ENCODE results near the gene FOXP3.

DNA sequence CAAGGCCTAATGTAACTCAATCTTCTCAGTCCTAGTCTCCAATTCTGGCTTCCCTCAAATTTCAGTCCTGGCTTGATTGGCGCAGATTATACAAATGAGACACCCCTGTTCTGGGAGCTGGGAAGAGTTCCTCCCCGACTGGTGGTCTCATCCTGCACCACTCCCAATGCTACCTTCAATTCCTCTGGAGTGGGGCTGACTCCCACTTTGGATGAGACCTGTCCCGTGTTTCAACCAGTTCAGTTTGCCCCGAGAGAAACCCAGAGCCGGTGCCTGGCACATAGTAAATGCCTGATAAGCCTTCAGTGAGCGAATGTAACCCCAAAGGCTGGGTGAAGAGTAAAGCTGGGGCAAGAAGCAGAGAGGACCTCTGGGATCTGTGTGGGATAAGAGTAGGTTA is 60.5 kb downstream of the FOXP3 start:
- no peak for TF ChIP-seq TCF7L2 (IDR thresholded peaks at IDR 0.05; ENCODE audit: borderline replicate concordance, extremely low read depth, insufficient read depth, insufficient read length)
- TF ChIP-seq POLR2AphosphoS5 (IDR thresholded peaks at IDR 0.05; ENCODE audit: low read depth, low read length), result no peak
- TF ChIP-seq, protein P1, sequence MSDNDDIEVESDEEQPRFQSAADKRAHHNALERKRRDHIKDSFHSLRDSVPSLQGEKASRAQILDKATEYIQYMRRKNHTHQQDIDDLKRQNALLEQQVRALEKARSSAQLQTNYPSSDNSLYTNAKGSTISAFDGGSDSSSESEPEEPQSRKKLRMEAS (IDR thresholded peaks at IDR 0.05), result no peak
- TF ChIP-seq, protein P2, sequence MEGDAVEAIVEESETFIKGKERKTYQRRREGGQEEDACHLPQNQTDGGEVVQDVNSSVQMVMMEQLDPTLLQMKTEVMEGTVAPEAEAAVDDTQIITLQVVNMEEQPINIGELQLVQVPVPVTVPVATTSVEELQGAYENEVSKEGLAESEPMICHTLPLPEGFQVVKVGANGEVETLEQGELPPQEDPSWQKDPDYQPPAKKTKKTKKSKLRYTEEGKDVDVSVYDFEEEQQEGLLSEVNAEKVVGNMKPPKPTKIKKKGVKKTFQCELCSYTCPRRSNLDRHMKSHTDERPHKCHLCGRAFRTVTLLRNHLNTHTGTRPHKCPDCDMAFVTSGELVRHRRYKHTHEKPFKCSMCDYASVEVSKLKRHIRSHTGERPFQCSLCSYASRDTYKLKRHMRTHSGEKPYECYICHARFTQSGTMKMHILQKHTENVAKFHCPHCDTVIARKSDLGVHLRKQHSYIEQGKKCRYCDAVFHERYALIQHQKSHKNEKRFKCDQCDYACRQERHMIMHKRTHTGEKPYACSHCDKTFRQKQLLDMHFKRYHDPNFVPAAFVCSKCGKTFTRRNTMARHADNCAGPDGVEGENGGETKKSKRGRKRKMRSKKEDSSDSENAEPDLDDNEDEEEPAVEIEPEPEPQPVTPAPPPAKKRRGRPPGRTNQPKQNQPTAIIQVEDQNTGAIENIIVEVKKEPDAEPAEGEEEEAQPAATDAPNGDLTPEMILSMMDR (IDR thresholded peaks at IDR 0.05 in 2 of 3, conservative IDR thresholded peaks at IDR 0.05 in 1 of 3; ENCODE audit: borderline replicate concordance in 1 of 3, insufficient read depth in 1 of 3, low read depth in 2 of 3, low read length in 2 of 3), result no peak

Data from HCT116 (cell line).